Renal cortex interstitium (tissue), 11 donors: ENCODE measurements around the gene ARHGAP24. TPM values are rescaled to one million over a fixed set of nuclear protein-coding genes. Genes with fewer than 3 reads are reported as not detected.
"Not testable (repeated sequence)": the region's sequence is repeated elsewhere in the genome, so short reads cannot be mapped to it uniquely, and the experiment has no call there.

Experiments used
- DNase-seq, 11 donors: peaks; one replicate each; pipeline ENCODE4 v3.0.0-alpha.2; 2013; ENCODE audit warnings: low read depth in 9 of 11, low spot score in 4 of 11; ENCODE audit errors: extremely low read depth in 1 of 11
- polyA plus RNA-seq, 3 donors: library from polyadenylated mRNA; unstranded; fragments of 120-200 nt; gene quantifications; one replicate each; pipeline ENCODE4 v1.2.1, GENCODE V29; 2013; ENCODE audit not compliant: insufficient read length in 3 of 3

Gene ARHGAP24
- polyA plus RNA-seq, 3 donors: 101 to 124 (median 118) TPM

DNA sequence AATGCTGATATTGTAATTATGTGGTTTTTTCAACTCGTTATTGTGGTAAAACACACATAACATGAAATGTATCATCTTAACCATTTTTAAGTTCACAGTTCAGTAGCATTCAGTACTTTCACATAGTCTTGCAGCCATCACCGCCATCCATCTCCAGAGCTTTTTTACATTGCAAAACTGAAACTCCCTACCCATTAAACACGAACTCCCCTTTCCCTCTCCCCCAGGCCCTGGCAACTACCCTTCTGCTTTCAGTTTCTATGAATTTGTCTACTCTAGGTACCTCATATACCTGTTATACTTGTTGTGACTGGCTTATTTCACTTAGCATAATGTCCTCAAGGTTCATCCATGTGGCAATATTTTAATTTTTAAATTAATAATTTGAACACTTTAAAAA lies 504.3 kb downstream of the ARHGAP24 start:
- no peak for DNase-seq

DNA sequence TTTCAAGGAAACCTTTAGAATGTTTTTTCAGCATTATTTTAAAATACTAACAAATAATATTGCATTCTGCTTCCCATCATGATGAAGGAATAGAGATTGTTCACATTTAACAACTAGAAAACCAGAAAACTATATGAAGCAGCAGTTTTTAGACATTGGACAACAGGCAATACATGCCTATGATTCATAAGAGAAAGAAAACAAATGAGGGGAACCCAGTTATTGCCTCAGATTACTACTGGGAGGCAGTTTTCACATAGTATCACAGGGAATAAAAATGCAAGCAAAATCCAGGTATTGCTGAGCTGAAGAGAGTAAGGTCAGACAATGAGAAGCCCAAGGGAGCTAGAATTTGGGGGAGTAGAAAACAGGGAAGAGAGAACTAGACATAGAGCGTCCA lies 511.3 kb downstream of the ARHGAP24 start:
- no peak for DNase-seq

DNA sequence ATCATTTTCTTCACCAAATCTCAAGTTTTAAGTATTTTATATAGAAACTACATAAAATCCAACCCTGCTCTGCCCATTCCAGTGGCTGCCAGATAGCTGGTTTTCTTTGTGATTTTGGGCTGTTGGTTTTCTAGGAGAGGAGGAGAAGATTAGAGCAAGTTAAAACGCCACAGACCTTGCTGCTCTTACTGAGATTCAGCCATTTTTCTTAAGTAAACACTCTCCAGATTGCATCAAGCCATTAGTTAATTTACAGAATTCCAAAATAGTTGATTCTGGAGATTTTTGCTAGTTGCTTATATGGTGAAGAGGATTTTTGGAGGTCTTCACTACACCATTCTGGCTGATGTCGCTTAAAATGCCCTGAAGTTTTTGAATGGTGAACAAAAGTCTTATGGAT lies 518.7 kb downstream of the ARHGAP24 start:
- no peak for DNase-seq

DNA sequence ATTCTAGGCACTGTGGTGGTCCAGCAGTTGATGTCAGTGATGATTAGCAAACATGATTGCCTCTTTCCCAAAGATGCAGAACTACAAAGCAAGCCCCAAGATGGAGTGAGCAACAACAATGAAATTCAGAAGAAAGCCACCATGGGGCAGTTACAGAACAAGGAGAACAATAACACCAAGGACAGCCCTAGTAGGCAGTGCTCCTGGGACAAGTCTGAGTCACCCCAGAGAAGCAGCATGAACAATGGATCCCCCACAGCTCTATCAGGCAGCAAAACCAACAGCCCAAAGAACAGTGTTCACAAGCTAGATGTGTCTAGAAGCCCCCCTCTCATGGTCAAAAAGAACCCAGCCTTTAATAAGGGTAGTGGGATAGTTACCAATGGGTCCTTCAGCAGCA lies 519.6 kb downstream of the ARHGAP24 start:
- DNase-seq: no peak

DNA sequence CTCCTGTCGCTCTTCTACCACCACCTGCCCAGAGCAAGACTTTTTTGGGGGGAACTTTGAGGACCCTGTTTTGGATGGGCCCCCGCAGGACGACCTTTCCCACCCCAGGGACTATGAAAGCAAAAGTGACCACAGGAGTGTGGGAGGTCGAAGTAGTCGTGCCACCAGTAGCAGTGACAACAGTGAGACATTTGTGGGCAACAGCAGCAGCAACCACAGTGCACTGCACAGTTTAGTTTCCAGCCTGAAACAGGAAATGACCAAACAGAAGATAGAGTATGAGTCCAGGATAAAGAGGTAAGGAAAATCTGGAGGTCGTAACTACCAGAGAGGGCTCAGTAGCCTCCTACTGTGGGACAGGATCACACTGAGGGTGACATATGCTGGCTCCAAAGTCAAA lies 520.4 kb downstream of the ARHGAP24 start:
- no peak for DNase-seq

DNA sequence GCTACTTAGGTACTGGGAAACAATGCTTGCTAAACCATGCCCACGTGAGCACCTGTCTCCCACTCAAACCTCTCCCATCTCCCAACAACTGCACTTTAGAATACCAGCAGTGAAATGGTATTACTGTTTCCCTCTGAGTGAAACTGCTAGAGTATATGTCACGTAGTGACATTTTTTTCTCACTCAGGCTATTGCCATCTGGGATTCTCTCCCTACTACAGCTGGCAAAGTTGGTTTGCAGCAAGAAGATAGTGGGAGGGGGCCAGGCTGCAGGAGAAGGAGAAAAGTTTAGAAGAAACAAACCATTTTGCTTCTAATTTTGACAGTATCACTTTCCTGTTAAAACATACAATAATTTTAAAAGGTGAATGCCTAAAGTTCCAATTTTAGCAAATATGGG lies 526.6 kb downstream of the ARHGAP24 start:
- no peak for DNase-seq

DNA sequence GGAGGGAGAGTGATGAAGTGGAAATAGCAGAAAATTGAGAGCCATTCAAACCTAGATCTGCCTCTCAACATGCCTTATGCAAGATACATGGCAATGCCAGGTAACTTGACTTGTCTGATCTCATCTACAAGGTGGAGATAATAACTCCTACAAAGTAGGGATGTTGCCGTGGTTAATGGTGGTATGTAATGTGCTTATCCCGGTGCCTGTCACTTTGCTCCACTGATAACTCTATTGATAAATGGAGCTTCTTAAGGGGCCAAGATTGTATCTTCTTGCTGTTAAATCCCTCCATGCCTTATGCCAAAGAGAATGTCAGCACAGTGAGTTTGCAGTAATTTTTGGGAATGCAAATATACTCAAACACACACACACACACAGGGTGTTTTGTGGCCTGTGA lies 529.1 kb downstream of the ARHGAP24 start:
- no peak for DNase-seq

DNA sequence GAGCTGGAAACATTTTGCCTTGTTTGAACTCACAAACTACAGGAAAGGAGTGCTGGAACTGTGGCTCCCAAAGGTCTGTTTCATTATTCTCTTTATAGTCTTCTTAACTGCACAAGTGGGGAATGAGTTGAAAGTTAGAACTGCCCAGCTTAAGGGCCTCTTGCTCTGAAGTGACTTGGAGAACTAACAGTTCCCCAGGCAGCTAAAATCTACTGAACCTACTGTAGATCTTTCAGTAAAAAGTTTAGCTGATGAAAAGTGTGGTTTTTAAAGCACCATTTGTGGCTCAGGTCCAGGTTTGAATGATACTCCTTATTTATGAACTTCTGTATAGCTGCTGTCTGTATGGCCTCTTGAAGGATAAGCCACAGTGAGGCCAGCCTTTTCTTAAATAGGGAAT lies 531.1 kb downstream of the ARHGAP24 start:
- no peak for DNase-seq

DNA sequence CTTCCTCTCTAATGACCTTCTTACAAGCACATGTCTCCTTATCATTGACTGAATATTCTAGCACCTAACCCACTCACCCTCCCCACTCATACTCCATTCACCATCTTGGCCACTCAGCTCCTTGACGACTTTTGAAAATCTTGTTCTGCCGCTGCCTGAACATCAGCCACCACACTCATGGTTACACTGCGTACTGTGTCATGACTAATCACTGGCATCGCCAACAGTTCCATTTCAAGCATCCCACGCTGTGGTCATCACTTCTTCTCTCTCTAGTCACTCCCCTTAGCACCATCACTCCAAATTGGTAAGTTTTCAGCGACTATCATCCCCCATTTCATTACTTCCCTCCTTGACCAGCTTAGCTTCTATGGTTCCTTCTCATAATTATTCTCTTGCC lies 532.1 kb downstream of the ARHGAP24 start:
- DNase-seq: no peak

DNA sequence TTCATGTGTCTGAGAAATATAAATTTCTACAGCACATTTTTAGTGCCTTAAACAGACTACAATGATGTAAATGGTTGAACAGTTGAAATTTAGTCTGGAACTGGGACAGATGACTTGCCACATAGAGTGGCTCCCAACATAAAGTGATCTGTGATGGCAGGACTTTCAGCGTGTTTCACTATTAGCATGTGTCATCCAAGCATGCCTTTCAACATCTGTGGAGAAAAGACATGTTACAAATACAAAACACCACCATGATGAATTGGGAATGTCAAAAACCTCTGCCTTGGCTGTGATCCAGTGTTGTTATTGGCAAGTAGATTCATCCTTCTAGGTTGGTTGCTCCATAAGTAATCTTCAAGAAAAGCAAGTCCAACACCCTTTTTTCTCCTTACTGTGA lies 536.2 kb downstream of the ARHGAP24 start:
- DNase-seq: no peak

DNA sequence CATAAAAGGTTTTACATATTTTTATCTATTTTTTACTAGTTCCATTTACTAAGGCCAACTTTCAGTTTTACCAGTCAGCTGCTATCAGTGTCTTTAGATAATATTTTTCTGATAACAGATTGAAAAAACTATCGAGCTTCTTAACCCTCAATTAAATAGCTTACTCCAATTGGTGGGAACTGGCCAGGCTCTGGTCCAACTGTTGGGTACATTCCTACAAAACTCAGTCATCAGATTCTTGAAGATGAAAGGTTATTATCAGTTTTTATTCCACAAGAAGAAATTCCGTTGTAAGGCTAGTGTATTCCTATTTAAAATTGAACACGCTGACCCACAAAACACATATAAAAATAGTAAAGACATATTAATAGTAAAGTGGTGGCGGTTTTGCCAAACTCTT lies 538.7 kb downstream of the ARHGAP24 start:
- no peak for DNase-seq

DNA sequence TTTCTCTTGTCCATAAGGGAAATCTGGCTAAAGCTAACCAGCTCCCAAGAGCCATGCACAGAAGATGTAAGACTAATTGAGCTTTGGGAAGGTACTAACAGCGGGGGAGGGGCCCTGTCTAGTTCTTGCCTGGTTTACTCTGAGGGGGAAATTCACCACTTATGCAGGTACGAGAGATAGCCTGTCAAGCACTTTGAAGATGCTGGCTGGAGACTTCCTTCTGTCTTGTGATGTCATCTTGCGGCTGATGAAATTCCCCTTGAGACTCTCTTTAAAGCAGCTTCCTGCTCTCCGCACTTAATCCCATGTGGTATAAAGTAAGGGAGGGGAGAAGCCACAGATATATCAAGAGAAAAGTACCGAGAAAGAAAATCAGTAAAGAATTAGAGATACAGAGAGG lies 539.6 kb downstream of the ARHGAP24 start:
- DNase-seq: no peak

DNA sequence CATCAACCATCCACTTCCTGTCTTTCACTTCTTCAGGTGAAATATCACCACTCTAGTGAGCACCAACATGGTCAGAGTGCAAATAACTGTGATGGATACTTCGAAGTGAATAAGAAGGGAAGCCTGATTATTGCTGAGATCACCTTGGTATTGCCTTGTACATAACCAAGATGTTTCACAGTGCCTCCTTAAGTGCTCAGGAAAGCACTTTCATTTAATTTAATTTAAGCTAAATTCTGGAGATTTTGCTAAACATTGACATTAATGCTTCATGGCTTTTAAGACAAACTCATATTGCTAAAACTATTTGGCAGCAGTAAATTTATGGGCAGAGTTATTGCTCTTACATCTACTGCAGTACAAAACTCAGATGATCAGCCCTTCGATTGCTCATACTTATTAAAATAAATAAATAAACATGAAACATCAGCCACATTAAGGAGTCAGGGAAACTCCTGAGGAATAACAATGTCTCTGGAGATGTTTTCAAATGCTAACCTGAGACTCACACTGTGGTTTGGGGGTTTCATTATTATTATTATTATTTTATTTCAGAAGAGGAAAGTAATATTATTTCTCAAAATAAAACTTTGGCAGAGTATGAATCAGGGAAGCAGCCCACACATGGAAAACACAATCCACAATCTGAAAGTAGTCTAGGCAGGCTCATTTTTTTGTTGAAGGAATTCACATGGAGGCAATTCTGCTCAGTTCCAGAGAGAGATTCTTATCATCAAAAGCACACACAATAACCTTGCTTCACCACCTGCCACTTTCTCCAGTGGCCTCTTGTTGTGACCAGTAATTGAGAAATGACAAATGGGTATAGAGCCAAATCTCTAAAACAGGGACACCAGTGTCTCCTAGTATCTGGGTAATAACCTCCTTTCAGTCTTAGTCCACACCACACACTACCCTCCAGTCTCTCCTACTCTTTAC lies 540.7 kb downstream of the ARHGAP24 start:
- no peak for DNase-seq

DNA sequence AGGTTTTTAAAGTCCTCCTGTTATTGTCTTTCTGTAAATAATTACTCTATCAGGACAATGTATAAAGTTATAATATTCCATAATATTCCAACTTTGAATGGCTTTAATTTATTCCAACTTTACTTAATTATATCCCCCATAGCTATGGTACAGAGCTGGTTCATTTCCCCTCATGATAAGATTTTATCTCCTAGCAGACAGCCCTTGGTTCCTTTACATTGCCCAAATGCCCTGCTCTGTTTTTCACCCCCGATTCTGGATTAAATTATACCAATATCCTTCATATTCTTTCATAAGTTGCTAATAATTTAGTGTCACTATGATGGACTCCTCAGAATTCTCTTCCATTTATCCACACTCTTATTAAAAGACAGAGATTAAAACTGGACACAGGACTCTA lies 544.4 kb downstream of the ARHGAP24 start:
- DNase-seq: no peak

DNA sequence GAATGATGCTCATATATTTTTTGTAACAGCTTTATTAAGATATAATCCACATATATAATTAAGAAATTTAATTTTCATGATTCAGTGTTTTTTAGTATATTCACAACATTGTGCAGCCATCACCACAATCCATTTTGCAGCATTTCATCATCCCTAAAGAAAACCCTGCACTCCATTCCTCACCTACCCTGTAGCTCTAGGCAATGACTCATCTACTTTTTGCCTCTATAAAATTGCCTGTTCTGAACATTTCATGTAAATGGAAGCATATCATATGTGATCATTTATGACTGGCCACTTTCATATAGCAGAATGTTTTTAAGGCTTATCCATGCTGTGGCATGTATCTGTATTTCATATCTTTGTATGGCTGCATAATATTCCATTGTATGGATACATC lies 545.0 kb downstream of the ARHGAP24 start:
- DNase-seq: no peak

DNA sequence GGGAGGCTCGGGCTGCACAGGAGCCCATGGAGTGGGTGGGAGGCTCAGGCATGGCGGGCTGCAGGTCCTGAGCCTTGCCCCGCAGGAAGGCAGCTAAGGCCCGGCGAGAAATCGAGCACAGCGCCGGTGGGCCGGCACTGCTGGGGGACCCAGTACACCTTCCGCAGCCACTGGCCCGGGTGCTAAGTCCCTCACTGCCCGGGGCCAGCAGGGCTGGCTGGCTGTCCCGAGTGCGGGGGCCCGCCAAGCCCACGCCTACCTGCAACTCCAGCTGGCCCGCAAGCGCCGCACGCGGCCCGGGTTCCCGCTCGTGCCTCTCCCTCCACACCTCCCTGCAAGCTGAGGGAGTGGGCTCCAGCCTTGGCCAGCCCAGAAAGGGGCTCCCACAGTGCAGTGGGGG lies 546.7 kb downstream of the ARHGAP24 start:
- DNase-seq: not testable (repeated sequence)

DNA sequence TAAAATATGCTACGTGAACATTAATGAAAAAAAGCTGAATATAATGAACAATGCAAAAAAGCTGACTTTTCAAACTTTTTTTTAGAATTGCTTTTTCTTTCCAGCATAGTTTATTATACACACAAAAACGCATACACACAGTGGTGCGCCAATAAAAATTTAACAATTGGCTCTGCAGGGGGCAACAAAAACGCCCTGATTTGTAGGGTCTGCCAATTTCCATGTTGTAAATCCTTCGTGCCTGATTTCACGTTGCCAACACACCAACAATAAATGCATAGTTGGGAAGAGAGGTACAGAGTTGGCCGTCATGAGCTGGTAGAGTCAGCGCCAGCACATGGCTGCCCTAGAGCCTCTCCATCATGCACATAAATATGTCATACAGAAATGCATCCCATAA lies 551.8 kb downstream of the ARHGAP24 start:
- no peak for DNase-seq

DNA sequence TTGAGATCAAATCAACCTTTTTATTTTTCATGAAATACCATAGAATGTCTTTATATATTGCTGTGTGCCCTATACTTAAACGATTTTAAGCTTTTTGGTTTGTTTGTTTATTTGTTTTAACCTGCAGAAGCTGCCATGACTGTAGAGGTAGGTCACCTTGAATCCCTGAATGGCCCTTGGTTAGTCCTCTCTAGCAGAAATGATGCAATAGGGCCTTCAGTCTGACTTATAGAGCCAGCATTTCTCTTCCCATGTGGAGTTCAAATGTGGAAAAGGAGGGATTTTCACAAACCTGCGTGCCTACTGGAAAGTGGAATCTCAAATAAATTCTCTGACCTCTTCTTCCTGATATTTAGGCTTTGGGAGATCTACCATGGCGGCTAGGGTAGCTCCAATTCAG lies 557.0 kb downstream of the ARHGAP24 start:
- no peak for DNase-seq

DNA sequence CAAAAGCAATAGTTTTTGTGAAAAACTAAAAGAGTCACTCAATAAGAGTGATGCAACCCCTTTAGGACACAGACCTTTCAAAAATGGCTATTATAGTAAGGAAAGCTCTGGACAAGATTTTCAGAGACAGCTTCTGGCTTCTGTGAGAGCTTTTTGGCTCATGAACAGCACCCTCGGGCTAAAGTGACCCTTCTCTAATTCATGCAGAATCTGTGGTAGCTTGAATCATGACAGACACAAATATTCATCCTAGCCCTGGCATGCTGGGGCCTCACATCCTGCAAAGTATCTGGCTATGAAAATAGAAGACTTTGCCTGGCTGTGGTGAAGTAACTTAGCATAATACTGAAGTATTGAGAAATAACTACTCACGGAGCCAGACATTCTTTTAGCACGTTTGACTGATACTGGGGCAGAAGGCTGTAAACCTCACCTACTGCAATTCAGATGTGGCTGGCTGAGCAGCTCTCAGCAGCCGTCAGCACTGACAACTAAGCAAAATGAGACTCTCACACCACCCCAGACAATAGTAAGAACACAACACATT lies 557.6 kb downstream of the ARHGAP24 start:
- no peak for DNase-seq

DNA sequence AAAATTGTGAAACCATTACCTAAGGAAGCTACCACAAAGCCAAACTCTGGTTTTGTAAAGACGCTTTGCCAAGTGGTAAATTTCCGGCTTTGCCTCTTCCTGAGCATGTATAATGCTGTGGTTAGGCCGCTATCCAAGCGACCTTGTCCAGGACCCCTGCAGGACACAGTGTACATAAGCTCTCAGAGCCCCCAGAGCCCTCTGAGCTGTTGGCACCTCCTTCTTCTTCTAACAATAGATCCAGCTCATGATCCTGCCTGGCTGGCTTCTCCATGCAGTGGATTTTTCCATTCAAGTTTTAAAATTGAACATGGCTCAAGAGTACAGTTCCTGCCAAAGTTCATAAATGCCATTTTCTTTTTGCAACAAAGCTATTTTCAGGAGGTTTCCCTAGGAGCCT lies 558.2 kb downstream of the ARHGAP24 start:
- DNase-seq: no peak

DNA sequence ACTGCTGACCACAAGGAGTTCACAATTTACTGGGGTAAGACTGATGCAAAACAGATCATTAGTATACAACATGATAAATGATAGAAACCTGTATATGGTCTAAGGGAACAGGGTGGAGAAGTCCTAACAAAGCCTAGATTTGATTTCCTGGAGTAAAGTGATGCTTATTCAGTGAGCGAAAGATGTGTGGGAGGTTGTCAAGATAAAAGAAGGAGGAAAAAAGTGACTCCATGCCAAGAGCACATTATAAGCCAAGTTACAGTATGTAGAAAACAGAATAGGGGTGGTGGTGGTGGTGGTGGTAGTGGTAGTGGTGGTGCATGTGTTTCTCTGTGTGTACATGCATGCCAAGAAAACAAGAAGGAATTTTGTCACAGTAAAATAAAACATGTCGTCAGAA lies 559.7 kb downstream of the ARHGAP24 start:
- DNase-seq: no peak
